Measurements from ENCODE around the gene BEND7. TPM values are rescaled to one million over a fixed set of nuclear protein-coding genes. Genes with fewer than 3 reads are reported as not detected.

BEND7 gene
- total RNA-seq, 4 donors from 2014 or later: 4.7 to 13.4 (median 6.5) TPM

DNA sequence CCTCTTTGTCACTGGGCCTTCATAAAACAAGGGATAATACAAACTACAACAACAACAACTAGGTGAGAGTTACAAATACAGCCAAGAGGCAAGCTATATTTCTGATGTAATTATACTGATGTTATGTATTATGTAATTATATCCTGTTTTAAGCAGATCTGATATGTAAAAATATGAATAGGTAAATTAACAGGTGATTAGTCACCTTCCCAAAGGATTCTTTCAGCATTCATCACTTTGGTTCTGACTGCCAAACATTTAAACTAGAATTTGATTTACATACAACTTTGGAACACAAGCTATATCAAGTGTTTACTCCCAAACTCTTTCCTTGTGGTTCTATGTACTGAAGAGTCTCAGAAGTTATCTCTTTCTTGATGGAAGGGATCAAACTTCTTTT, 53.7 kb downstream of the BEND7 start:
- Histone ChIP-seq H3K4me1 (no peaks in the 10 kb centered on the region), H3K4me3 (no peak overlapping the region), H3K36me3 (no peaks in the 10 kb centered on the region), H3K27ac (no peak overlapping the region), H3K9me3 (no peaks in the 10 kb centered on the region), H3K27me3 (no peaks in the 10 kb centered on the region)
- TF ChIP-seq, protein P1, sequence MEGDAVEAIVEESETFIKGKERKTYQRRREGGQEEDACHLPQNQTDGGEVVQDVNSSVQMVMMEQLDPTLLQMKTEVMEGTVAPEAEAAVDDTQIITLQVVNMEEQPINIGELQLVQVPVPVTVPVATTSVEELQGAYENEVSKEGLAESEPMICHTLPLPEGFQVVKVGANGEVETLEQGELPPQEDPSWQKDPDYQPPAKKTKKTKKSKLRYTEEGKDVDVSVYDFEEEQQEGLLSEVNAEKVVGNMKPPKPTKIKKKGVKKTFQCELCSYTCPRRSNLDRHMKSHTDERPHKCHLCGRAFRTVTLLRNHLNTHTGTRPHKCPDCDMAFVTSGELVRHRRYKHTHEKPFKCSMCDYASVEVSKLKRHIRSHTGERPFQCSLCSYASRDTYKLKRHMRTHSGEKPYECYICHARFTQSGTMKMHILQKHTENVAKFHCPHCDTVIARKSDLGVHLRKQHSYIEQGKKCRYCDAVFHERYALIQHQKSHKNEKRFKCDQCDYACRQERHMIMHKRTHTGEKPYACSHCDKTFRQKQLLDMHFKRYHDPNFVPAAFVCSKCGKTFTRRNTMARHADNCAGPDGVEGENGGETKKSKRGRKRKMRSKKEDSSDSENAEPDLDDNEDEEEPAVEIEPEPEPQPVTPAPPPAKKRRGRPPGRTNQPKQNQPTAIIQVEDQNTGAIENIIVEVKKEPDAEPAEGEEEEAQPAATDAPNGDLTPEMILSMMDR (IDR thresholded peaks at IDR 0.05): no peak
- TF ChIP-seq POLR2A (IDR thresholded peaks at IDR 0.05) (no peak), EP300 (IDR thresholded peaks at IDR 0.05) (no peak), POLR2AphosphoS5 (IDR thresholded peaks at IDR 0.05) (no peak)
- no peak for DNase-seq (ENCODE audit: low spot score in 2 of 2)

DNA sequence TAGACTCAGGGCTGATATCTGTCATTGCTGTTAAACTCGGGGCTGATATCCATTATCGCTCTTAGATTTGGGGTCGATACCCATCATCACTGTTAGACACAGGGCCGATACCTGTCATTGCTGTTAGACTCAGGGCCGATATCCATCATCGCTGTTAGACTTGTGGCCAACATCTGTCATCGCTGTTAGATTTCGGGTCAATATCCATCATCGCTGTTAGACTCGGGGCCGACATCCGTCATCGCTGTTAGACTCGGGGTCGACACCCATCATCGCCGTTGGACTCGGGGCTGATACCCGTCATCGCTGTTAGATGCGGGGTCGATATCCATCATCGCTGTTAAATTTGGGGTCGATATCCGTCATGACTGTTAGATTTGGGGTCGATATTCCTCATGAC, 54.8 kb downstream of the BEND7 start:
- H3K27ac ChIP-seq: no peak overlapping the region
- no peaks in the 10 kb centered on the region for H3K36me3 ChIP-seq
- no peak overlapping the region for H3K4me3 ChIP-seq
- no peak for DNase-seq (ENCODE audit: low spot score in 2 of 2)
- H3K27me3 ChIP-seq: no peaks in the 10 kb centered on the region
- 97% methylated on average over 26 of the region's 26 CpGs for WGBS
- TF ChIP-seq, protein P1 (IDR thresholded peaks at IDR 0.05): no peak
- no peak for TF ChIP-seq POLR2A (IDR thresholded peaks at IDR 0.05)
- TF ChIP-seq POLR2AphosphoS5 (IDR thresholded peaks at IDR 0.05): no peak
- H3K4me1 ChIP-seq: no peaks in the 10 kb centered on the region
- no peaks in the 10 kb centered on the region for H3K9me3 ChIP-seq

DNA sequence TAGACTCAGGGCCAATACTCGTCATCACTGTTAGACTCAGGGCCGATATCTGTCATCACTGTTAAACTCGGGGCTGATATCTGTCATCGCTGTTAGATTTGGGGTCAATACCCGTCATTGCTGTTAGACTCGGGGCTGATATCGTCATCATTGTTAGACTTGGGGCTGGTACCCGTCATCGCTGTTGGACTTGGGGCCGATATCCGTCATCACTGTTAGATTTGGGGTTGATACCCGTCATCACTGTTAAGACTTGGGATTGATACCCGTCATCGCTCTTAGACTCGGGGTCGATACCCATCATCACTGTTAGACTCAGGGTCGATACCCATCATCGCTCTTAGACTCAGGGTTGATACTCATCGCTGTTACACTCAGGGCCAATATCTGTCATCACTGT, 56.5 kb downstream of the BEND7 start:
- 95% methylated on average over 19 of the region's 19 CpGs for WGBS
- H3K27ac ChIP-seq: no peak overlapping the region
- H3K4me3 ChIP-seq: no peak overlapping the region
- no peaks in the 10 kb centered on the region for H3K4me1 ChIP-seq
- no peak for DNase-seq (ENCODE audit: low spot score in 2 of 2)
- H3K27me3 ChIP-seq: no peaks in the 10 kb centered on the region
- TF ChIP-seq POLR2A (IDR thresholded peaks at IDR 0.05) (no peak), EP300 (IDR thresholded peaks at IDR 0.05) (no peak), POLR2AphosphoS5 (IDR thresholded peaks at IDR 0.05) (no peak)
- TF ChIP-seq, protein P1 (IDR thresholded peaks at IDR 0.05): no peak
- no peaks in the 10 kb centered on the region for H3K9me3 ChIP-seq
- no peaks in the 10 kb centered on the region for H3K36me3 ChIP-seq

DNA sequence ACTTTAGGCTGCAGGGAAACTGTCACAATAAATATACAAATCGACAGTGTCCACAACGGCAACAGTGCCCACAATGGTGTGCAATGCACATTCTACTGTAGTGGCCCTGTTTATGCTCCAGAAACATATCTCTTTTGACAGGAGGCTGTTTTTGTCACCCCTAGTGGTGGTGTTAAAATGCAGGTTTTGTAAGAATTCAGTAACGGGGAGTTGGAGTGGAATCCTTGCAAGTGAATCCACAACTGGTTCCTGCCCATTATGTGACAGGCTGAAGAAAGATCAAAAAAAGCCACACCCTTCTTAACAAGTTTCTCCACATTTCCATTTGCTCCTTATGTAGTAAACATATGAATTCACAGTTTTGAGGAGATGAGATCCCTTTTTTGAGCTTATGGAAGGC, 58.5 kb downstream of the BEND7 start:
- Histone ChIP-seq H3K4me3 (no peak overlapping the region), H3K27me3 (no peaks in the 10 kb centered on the region), H3K27ac (no peak overlapping the region), H3K9me3 (no peaks in the 10 kb centered on the region), H3K36me3 (no peaks in the 10 kb centered on the region), H3K4me1 (no peaks in the 10 kb centered on the region)
- DNase-seq (ENCODE audit: low spot score in 2 of 2): no peak
- WGBS: 70% methylated on average over 3 of the region's 3 CpGs
- TF ChIP-seq, protein P1 (IDR thresholded peaks at IDR 0.05): no peak
- TF ChIP-seq EP300 (IDR thresholded peaks at IDR 0.05) (no peak), POLR2A (IDR thresholded peaks at IDR 0.05) (no peak), POLR2AphosphoS5 (IDR thresholded peaks at IDR 0.05) (no peak)

DNA sequence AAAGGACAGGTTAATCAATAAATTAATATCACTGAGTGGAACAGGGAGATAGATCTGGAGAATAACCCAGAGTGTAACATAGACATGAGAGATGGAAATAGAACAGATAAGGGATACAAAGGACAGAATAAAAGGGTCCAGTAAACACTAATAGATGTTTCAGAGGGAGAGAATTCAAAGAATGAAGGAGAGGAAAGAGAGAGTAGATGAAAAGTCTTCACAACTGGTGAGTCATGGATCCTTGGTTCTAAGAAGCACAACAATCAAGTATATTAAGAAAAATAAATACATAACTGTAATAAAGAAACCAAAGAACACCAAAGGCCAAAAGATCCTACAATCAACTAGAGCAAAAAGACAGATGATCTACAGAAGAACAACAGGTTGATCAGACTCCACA, 66.3 kb downstream of the BEND7 start:
- no peak for TF ChIP-seq POLR2A (IDR thresholded peaks at IDR 0.05)
- TF ChIP-seq POLR2AphosphoS5 (IDR thresholded peaks at IDR 0.05): no peak
- no peak for TF ChIP-seq EP300 (IDR thresholded peaks at IDR 0.05)
- TF ChIP-seq, protein P1 (IDR thresholded peaks at IDR 0.05): no peak
- H3K27ac ChIP-seq: no peak overlapping the region
- H3K4me3 ChIP-seq: no peak overlapping the region
- H3K9me3 ChIP-seq: no peaks in the 10 kb centered on the region
- H3K36me3 ChIP-seq: no peaks in the 10 kb centered on the region
- no peak for DNase-seq (ENCODE audit: low spot score in 2 of 2)
- H3K4me1 ChIP-seq: no peaks in the 10 kb centered on the region
- no peaks in the 10 kb centered on the region for H3K27me3 ChIP-seq
